COLO668 (cell line): ENCODE results near the gene RGSL1.

Experiments used
- DNase-seq: peaks from one replicate; lab custom pipeline; 2025; ENCODE audit not compliant: unreplicated experiment; lab: John Stamatoyannopoulos, UW

The RGSL1 gene

DNA sequence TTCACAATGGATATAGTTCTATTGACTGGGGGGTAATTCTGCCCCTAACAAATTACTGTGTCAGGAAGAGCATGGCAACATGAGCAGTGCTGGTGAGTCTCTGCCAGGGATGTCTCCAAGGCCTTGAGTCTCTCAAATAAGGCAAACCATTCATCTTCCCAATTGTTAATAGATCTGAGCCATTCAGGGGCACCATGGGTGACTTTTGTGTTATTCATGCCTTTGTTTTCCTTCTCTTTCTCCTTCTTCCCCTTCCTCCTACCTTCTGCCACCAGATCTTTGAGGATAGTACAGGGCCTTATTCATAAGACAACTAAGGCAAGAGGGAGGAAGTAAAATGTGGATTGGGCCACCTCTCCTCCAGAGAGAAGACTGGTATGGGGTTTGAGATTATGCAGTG is at the start of gene RGSL1:
Gene RGSL1, plus strand, starts transcription at position 60 of the 400 bp plus-strand sequence. Its CDS starts 20 bp downstream, at position 80.
- no peak for DNase-seq

DNA sequence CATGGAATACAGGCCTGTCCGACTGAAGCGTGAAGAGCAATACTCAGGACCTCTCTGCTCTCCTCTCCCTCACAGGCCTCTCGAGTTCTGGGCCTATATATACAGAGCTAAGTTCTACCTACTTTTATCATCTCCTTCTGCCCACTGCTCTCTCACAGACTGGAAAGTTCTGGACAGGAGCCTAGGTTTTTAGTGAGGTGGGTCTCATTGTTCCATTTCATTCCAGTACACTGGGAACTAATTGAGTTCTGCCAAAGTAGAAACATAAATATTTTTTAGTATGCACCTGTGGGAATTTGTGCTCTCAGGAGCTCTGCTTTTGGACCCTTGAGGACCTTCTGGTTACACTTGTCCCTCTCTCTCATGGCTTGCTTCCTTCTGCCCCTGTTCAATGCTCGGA is 49.4 kb upstream of the RGSL1 start, which contains the start of gene TEDDM1:
Gene TEDDM1, minus strand, starts transcription at position 101 of the 400 bp plus-strand sequence. CDS start 182 bp downstream, outside the sequence.
- DNase-seq = no peak

DNA sequence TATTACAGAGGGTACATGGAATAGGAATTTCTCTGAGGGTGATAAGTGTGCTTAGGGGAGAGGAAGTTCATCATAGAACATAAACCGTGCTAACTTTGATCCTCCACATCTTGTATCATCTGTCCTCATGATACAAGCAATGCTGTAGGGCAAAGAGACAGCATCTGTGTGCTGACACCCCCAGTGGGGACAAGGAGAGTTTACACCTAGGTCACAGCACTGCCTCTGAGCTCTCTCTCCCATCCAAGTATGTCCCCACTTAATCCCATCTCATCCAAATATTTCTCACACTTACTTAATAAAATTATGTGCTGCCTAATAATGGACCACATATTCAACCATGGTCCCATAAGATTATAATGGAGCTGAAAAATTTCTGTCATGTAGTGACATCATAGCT is 45.2 kb upstream of the RGSL1 start:
- no peak for DNase-seq

DNA sequence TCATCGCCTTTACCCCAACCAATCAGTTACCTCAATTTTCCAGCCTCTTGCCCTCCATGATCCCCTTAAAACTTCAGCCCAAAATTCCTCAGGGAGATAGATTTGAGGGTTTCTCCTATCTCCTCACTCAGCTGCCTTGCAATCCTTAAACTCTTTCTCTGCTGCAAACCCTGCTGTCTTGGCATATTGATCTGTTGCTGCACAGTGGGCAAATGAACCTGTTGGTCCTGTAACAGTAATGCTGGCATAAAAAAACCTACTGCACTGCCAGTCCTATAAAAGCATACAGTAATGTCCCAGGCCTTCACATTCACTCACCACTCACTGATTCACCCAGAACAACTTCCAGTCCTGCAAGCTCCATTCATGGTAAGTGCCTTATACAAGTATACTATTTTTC is 44.4 kb upstream of the RGSL1 start:
- DNase-seq = no peak

- no peak for DNase-seq
Measured at GRCh38 chr1:182406012-182406411, 43.9 kb upstream of the RGSL1 start.

- DNase-seq = no peak
Measured at GRCh38 chr1:182407724-182408123, 42.2 kb upstream of the RGSL1 start.

GRCh38 chr1:182408435-182409075 is 41.4 kb upstream of the RGSL1 start:
- DNase-seq = peak; percentile 25

GRCh38 chr1:182410138-182410537 is 39.8 kb upstream of the RGSL1 start:
- DNase-seq = no peak

- DNase-seq = no peak
Measured at GRCh38 chr1:182410620-182411273, 39.2 kb upstream of the RGSL1 start.

DNA sequence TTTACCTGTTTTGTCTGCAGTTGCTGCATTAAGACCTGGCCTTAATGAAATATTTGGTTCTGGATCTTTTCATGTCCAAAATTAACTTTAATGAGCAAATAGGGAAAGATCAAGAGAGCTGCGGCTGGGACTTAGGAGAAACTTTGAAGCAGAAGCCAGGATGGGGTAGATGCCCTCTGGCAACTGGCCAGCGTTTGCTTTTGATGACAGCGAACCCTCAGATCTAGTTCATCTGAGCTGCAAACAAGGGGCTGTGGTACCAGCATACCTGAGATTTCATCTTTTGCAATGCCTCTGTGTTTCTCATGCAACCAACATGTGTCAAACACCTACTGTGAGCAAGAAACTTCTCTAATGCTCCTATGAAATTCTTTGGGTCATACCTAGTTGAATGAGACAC is 36.5 kb upstream of the RGSL1 start:
- no peak for DNase-seq

DNA sequence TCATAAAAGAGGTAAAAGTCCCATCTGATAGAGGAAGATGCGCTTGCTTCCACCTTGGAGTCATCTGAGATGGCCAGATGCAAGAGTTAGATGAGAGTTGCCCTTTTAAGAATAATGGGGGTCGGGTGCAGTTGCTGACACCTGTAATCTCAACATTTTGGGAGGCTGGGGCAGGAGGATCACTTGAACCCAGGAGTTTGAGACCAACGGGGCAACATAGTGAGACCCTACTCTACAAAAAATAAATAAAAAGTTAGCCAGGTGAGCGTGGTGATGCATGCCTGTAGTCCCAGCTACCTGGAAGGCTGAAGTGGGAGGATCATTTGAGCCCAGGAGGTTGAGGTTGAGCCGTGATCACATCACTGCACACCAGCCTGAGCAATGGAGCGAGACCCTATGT is 36.0 kb upstream of the RGSL1 start:
- DNase-seq = no peak

DNA sequence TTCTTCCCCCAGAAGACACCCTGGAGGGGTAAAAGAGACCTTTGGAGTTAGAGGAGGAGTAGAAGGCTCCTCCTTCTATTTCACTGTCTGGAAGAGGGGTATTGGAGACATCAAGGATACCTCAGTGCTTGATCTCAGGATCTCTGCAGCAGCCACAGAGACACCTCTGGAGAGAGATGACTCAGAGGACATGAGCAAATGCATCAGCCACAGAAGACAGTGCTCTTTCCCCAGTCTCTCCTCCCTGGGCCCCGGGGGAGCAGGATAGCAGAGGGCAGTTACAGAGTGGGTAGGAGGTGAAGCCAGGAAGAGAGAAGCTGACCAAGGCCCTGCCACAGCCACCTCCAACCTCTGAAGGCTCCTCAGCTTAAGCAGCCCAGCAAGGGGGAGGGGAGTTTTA is 34.2 kb upstream of the RGSL1 start:
- no peak for DNase-seq

- no peak for DNase-seq
Measured at GRCh38 chr1:182426442-182427430, 23.2 kb upstream of the RGSL1 start.

- DNase-seq = no peak
Measured at GRCh38 chr1:182428043-182428442, 21.9 kb upstream of the RGSL1 start.

DNA sequence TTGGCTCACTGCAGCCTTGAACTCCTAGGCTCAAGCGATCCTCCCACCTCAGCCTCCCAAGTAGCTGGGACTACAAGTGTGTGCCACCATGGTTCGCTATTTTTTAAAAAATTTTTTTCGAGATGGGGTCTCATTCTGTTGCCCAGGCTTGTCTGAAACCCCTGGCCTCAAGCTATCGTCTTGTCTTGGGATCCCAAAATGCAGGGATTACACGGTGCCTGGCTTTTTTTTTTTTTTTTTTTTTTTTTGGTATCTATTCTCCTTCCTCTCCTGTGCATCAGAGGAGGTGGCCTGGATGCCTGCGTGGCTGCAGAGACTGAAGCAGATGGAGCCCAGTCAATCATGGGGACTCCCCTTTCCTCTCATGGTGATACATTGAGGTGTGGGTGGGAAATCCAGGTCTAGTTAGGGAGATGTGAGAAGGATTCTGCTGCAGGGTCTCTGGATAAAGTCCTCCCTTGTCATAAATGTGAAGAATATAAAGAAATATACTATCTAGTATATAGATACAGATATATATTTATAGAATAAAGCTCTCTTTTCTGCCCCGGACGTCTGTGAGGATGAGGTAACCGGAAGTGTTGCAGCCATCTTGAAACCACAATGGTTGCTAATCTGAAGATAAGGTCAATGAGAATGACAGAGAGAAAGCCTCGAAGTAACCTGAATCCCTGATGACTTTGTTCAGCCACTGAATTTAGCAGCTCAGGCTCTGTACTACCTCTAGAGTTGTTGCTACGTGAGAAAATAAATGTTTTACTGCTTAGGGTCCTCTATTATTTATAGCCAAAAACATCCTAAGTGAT is 19.5 kb upstream of the RGSL1 start:
- DNase-seq = no peak

DNA sequence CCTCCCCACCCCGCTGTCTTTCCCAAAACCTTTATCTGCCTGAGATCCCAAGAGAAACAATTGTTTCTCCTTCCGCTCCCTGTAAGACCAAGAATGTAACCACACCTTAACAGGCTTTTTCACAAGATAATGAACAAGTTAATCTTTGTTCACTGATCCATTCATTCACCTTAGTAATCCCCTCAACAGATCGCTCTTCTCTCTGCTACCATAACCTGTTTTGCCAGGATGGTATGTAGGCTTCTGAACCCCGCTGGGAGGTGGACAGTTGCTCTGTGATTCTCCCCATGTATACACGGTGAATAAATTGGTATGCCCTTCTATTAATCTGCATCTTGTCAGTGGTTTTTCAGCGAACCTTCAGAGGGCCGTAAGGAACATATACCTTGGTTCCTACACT is 18.7 kb upstream of the RGSL1 start:
- no peak for DNase-seq

DNA sequence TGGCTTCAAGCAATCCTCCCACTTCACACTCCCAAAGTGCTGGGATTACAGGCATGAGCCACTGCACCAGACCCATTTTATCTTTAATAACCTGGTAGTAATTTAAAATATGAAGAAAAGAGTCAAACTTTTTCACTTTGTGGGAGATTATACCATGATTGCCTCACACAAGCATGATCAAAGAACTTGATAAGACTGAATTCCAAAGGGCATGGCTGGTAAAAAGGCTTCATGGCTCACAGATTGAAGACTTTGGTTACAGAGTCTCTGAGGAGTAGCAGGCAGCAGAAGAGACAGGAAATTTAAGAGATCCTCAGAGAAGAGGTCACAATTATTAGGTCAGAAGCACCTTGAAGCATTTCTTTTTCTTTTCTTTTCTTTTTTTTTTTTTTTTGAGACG is 16.4 kb upstream of the RGSL1 start:
- DNase-seq = no peak

DNA sequence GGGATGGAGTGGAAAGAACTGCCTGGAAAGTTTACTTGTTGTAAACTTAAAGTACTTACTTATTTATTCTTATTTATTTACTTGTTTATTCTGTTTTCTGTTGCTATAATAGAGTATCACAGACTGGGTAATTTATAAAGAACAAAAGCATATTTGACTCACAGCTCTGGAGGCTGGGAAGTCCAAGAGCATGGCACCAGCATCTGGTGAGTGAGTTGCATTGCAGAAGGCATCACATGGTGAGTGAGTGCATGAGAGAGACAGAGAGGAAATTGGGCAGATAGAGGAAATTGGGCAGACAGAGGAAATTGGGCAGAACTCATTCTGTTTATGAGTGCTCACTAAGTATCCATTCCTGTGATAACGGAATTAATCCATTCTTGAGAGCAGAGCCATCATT is 11.6 kb upstream of the RGSL1 start:
- no peak for DNase-seq

GRCh38 chr1:182441719-182442118 is 8.2 kb upstream of the RGSL1 start:
- DNase-seq = no peak

DNA sequence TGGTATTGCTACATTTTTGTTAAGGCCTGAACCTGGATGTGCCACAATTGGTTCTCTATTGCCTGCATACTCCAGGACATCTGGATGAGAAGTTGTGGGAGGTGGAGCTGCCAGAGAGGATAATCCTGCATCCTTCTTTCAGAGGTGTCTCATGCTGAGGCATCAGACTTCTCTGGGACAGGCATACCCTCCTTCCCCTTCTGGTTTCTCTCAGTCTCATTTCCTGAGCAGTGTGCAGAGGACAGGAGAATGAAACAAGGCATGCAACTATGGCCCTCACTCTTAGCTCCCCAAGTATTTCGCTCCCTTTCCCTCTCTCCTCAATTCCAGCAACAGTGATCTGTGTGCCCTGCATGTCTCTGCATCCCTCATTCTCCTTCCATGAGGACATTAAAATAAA is 7.6 kb upstream of the RGSL1 start:
- DNase-seq = no peak

DNA sequence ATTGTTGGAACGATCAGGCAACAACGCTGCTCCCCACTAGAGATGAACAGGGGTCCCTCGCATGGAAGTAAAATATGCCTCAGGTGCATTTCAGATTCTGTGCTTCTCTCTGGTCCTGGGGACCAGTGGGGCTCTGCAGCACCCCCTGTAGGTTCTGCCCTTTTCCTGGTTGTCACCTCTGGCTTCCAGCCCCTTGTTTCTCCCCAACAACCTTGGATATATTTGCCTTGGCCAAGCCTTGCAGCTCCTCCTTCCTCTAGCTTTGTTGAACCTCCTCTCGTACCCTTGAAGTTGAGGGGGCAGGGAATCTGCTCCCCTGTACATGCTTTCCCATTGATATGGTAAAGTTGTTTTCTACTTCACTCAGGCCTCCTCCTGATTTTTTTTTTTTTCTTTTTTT is 5.4 kb upstream of the RGSL1 start:
- no peak for DNase-seq
